ENCODE measurements around the gene WRAP73.

WRAP73 gene

GRCh38 chr1:3657096-3657475 is 7.2 kb upstream of the WRAP73 start:
- Histone ChIP-seq H3K4me2 (ENCODE audit: low read length) (peak overlapping the region; percentile 99), H2AFZ (ENCODE audit: low read depth, low read length) (0 out of 2 replicates have a peak overlapping the region, but pooled peaks have one; percentile 19), H3K27ac (ENCODE audit: low read length) (peak overlapping the region; percentile 15; the same call in 1 of the 2 replicates), H3K27me3 (ENCODE audit: low read depth, low read length) (peaks cover 42% of the 10 kb centered on the region), H3K4me3 (ENCODE audit: low read length) (peak overlapping the region; percentile 71), H3K4me1 (ENCODE audit: low read length) (peaks cover 40% of the 10 kb centered on the region), H3K9me3 (ENCODE audit: insufficient read depth, low read length) (no peaks in the 10 kb centered on the region), H3K79me2 (ENCODE audit: low read length) (no peaks in the 10 kb centered on the region), H3K36me3 (replicated peaks; ENCODE audit: low read depth, low read length) (no peaks in the 10 kb centered on the region), H3K9ac (ENCODE audit: low read length) (peak overlapping the region; percentile 63; the same call in 1 of the 2 replicates), H4K20me1 (ENCODE audit: insufficient read depth, low read length) (no peaks in the 10 kb centered on the region)
- no peak for TF ChIP-seq EZH2phosphoT487 (IDR thresholded peaks at IDR 0.05; ENCODE audit: low read depth)
- TF ChIP-seq, protein P1, sequence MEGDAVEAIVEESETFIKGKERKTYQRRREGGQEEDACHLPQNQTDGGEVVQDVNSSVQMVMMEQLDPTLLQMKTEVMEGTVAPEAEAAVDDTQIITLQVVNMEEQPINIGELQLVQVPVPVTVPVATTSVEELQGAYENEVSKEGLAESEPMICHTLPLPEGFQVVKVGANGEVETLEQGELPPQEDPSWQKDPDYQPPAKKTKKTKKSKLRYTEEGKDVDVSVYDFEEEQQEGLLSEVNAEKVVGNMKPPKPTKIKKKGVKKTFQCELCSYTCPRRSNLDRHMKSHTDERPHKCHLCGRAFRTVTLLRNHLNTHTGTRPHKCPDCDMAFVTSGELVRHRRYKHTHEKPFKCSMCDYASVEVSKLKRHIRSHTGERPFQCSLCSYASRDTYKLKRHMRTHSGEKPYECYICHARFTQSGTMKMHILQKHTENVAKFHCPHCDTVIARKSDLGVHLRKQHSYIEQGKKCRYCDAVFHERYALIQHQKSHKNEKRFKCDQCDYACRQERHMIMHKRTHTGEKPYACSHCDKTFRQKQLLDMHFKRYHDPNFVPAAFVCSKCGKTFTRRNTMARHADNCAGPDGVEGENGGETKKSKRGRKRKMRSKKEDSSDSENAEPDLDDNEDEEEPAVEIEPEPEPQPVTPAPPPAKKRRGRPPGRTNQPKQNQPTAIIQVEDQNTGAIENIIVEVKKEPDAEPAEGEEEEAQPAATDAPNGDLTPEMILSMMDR (IDR thresholded peaks at IDR 0.05; ENCODE audit: low read depth, low read length): no peak

DNA sequence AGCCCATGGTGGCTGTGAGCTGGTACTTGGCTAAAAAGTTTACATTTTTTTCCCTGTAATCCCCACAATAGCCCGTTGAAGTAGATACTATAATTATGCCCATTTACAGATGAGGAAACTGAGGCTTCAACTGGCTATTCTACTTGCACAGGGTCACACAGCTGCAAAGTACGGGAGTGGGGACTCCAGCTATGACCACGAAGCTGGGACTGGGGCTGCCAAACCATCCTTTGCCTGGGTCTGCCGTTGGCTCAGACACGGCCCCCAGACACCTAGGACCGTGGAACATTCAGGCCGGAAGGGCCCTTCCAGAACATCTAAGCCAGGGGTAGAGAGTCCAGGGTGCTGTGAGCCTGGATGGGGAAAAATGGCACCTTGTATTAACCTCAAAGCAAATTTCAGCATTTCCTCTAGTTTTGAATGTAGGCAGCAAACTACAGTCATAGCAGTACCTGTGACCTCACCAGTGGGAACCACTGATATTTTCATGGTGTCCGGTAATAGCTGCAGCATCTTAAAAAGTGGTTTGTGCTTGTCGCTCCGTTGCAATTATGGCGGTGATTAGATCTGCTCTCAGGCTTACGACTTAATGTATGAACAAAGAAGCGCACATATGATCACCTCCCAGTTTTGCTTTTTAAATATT is 6.7 kb upstream of the WRAP73 start:
- no peaks in the 10 kb centered on the region for H3K79me2 ChIP-seq (ENCODE audit: low read length)
- peaks cover 40% of the 10 kb centered on the region for H3K4me1 ChIP-seq (ENCODE audit: low read length)
- 0 out of 2 replicates have a peak overlapping the region, but pooled peaks have one; percentile 19 for H2AFZ ChIP-seq (ENCODE audit: low read depth, low read length)
- H3K4me2 ChIP-seq (ENCODE audit: low read length): peak overlapping the region; percentile 99
- peak overlapping the region; percentile 63 for H3K9ac ChIP-seq (ENCODE audit: low read length)
- H3K36me3 ChIP-seq (replicated peaks; ENCODE audit: low read depth, low read length): no peaks in the 10 kb centered on the region
- peak overlapping the region; percentile 71 for H3K4me3 ChIP-seq (ENCODE audit: low read length)
- H3K9me3 ChIP-seq (ENCODE audit: insufficient read depth, low read length): no peaks in the 10 kb centered on the region
- H4K20me1 ChIP-seq (ENCODE audit: insufficient read depth, low read length): no peaks in the 10 kb centered on the region
- TF ChIP-seq, protein P1 (IDR thresholded peaks at IDR 0.05; ENCODE audit: low read depth, low read length): no peak
- TF ChIP-seq EZH2phosphoT487 (IDR thresholded peaks at IDR 0.05; ENCODE audit: low read depth): no peak
- H3K27ac ChIP-seq (ENCODE audit: low read length): peak overlapping the region; percentile 70
- H3K27me3 ChIP-seq (ENCODE audit: low read depth, low read length): peaks cover 40% of the 10 kb centered on the region

- Histone ChIP-seq H3K4me3 (ENCODE audit: low read length) (no peak overlapping the region), H3K79me2 (ENCODE audit: low read length) (peaks cover under 1% of the 10 kb centered on the region; the same call in 1 of the 2 replicates), H3K36me3 (replicated peaks; ENCODE audit: low read depth, low read length) (no peaks in the 10 kb centered on the region), H3K27me3 (ENCODE audit: low read depth, low read length) (peaks cover 32% of the 10 kb centered on the region), H3K9ac (ENCODE audit: low read length) (no peak overlapping the region), H3K4me1 (ENCODE audit: low read length) (peaks cover 25% of the 10 kb centered on the region), H3K9me3 (ENCODE audit: insufficient read depth, low read length) (no peaks in the 10 kb centered on the region), H2AFZ (ENCODE audit: low read depth, low read length) (no peak overlapping the region), H4K20me1 (ENCODE audit: insufficient read depth, low read length) (no peaks in the 10 kb centered on the region), H3K4me2 (ENCODE audit: low read length) (no peak overlapping the region), H3K27ac (ENCODE audit: low read length) (no peak overlapping the region)
- TF ChIP-seq, protein P1 (IDR thresholded peaks at IDR 0.05; ENCODE audit: low read depth, low read length): no peak
- TF ChIP-seq EZH2phosphoT487 (IDR thresholded peaks at IDR 0.05; ENCODE audit: low read depth): no peak
Observed at GRCh38 chr1:3654549-3655281, 4.8 kb upstream of the WRAP73 start.

DNA sequence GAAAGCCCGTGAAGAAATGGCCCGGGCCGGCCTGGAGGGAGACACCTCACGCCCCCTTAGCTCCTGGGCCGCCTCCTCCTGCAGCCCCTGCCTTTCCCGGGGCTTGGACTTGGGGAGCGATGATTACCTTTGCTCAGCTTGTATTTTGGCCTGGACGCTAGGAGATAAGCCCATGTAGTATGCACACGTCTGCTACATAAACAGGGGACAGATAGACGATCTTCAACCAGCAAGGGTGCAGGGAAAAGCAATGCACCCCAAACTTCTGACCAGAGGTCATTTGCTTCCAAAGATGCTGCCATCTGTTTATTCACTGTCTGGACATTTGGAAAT is 3.3 kb upstream of the WRAP73 start:
- no peak overlapping the region for H3K9ac ChIP-seq (ENCODE audit: low read length)

More for the DNA sequence above, 3.3 kb upstream of the WRAP73 start:
- H3K4me1 ChIP-seq (ENCODE audit: low read length): peaks cover 35% of the 10 kb centered on the region
- no peaks in the 10 kb centered on the region for H3K9me3 ChIP-seq (ENCODE audit: insufficient read depth, low read length)
- H4K20me1 ChIP-seq (ENCODE audit: insufficient read depth, low read length): no peaks in the 10 kb centered on the region
- H3K4me2 ChIP-seq (ENCODE audit: low read length): no peak overlapping the region
- no peak overlapping the region for H2AFZ ChIP-seq (ENCODE audit: low read depth, low read length)
- TF ChIP-seq, protein P1 (IDR thresholded peaks at IDR 0.05; ENCODE audit: low read depth, low read length): no peak
- no peak for TF ChIP-seq EZH2phosphoT487 (IDR thresholded peaks at IDR 0.05; ENCODE audit: low read depth)
- H3K79me2 ChIP-seq (ENCODE audit: low read length): peaks cover 9% of the 10 kb centered on the region
- H3K27ac ChIP-seq (ENCODE audit: low read length): no peak overlapping the region
- H3K36me3 ChIP-seq (replicated peaks; ENCODE audit: low read depth, low read length): no peaks in the 10 kb centered on the region
- H3K4me3 ChIP-seq (ENCODE audit: low read length): no peak overlapping the region
- H3K27me3 ChIP-seq (ENCODE audit: low read depth, low read length): peaks cover 22% of the 10 kb centered on the region

Data from OCI-LY3 (cell line).